ENCODE measurements around the gene OVAAL.

Gene OVAAL

GRCh38 chr1:180571832-180572636 is 13.3 kb downstream of the OVAAL start:
- Histone ChIP-seq H3K9me2 (replicated peaks; ENCODE audit: insufficient read depth, low read length) (no peaks in the 10 kb centered on the region), H3K9ac (ENCODE audit: low read length) (no peak overlapping the region), H3K4me2 (ENCODE audit: low read depth, low read length, poor library complexity, severe bottlenecking) (no peak overlapping the region), H3K27ac (ENCODE audit: low read depth, low read length) (no peak overlapping the region), H3F3A (ENCODE audit: insufficient read depth) (no peaks in the 10 kb centered on the region), H3K4me3 (ENCODE audit: insufficient read depth, low read length, poor library complexity, severe bottlenecking) (no peak overlapping the region), H2AFZ (ENCODE audit: low read depth, low read length, severe bottlenecking) (no peak overlapping the region), H3K36me3 (ENCODE audit: low read length) (no peaks in the 10 kb centered on the region), H3K27me3 (ENCODE audit: low read length) (no peaks in the 10 kb centered on the region), H4K20me1 (ENCODE audit: low read depth, low read length) (no peaks in the 10 kb centered on the region), H3K9me3 (ENCODE audit: insufficient read depth, low read length) (no peaks in the 10 kb centered on the region), H3K79me2 (ENCODE audit: insufficient read depth, low read length) (no peaks in the 10 kb centered on the region)
- TF ChIP-seq CTCF (IDR thresholded peaks at IDR 0.05; ENCODE audit: insufficient read depth, low read length, poor library complexity, severe bottlenecking) (no peak), EZH2phosphoT487 (conservative IDR thresholded peaks at IDR 0.05; ENCODE audit: low read length) (no peak)

GRCh38 chr1:180572760-180573159 is 14.0 kb downstream of the OVAAL start:
- no peaks in the 10 kb centered on the region for H3K36me3 ChIP-seq (ENCODE audit: low read length)
- no peak overlapping the region for H3K27ac ChIP-seq (ENCODE audit: low read depth, low read length)
- H3K4me3 ChIP-seq (ENCODE audit: insufficient read depth, low read length, poor library complexity, severe bottlenecking), result no peak overlapping the region
- H2AFZ ChIP-seq (ENCODE audit: low read depth, low read length, severe bottlenecking), result no peak overlapping the region
- H4K20me1 ChIP-seq (ENCODE audit: low read depth, low read length), result no peaks in the 10 kb centered on the region
- H3K27me3 ChIP-seq (ENCODE audit: low read length), result no peaks in the 10 kb centered on the region
- no peak overlapping the region for H3K4me2 ChIP-seq (ENCODE audit: low read depth, low read length, poor library complexity, severe bottlenecking)
- no peaks in the 10 kb centered on the region for H3F3A ChIP-seq (ENCODE audit: insufficient read depth)
- H3K79me2 ChIP-seq (ENCODE audit: insufficient read depth, low read length), result no peaks in the 10 kb centered on the region
- H3K9me3 ChIP-seq (ENCODE audit: insufficient read depth, low read length), result no peaks in the 10 kb centered on the region
- TF ChIP-seq CTCF (IDR thresholded peaks at IDR 0.05; ENCODE audit: insufficient read depth, low read length, poor library complexity, severe bottlenecking), result no peak
- no peak for TF ChIP-seq EZH2phosphoT487 (conservative IDR thresholded peaks at IDR 0.05; ENCODE audit: low read length)
- H3K9ac ChIP-seq (ENCODE audit: low read length), result no peak overlapping the region
- no peaks in the 10 kb centered on the region for H3K9me2 ChIP-seq (replicated peaks; ENCODE audit: insufficient read depth, low read length)

- no peaks in the 10 kb centered on the region for H3K79me2 ChIP-seq (ENCODE audit: insufficient read depth, low read length)
- no peaks in the 10 kb centered on the region for H3K27me3 ChIP-seq (ENCODE audit: low read length)
- H3K9me3 ChIP-seq (ENCODE audit: insufficient read depth, low read length), result no peaks in the 10 kb centered on the region
- H3K36me3 ChIP-seq (ENCODE audit: low read length), result no peaks in the 10 kb centered on the region
- TF ChIP-seq CTCF (IDR thresholded peaks at IDR 0.05; ENCODE audit: insufficient read depth, low read length, poor library complexity, severe bottlenecking), result no peak
- TF ChIP-seq EZH2phosphoT487 (conservative IDR thresholded peaks at IDR 0.05; ENCODE audit: low read length), result no peak
- no peak overlapping the region for H3K27ac ChIP-seq (ENCODE audit: low read depth, low read length)
- no peaks in the 10 kb centered on the region for H3F3A ChIP-seq (ENCODE audit: insufficient read depth)
- H4K20me1 ChIP-seq (ENCODE audit: low read depth, low read length), result no peaks in the 10 kb centered on the region
- H2AFZ ChIP-seq (ENCODE audit: low read depth, low read length, severe bottlenecking), result no peak overlapping the region
- no peak overlapping the region for H3K4me2 ChIP-seq (ENCODE audit: low read depth, low read length, poor library complexity, severe bottlenecking)
- no peak overlapping the region for H3K4me3 ChIP-seq (ENCODE audit: insufficient read depth, low read length, poor library complexity, severe bottlenecking)
- no peak overlapping the region for H3K9ac ChIP-seq (ENCODE audit: low read length)
- no peaks in the 10 kb centered on the region for H3K9me2 ChIP-seq (replicated peaks; ENCODE audit: insufficient read depth, low read length)
These were observed 15.4 kb downstream of the OVAAL start for GRCh38 chr1:180574031-180574713.

Data from SU-DHL-6 (cell line).